GM13976 (cell line): ENCODE data around the gene GPR83.

Experiments
- DNase-seq: peaks from one replicate; pipeline ENCODE4 v3.0.0; 2012; ENCODE audit warnings: low spot score
- CTCF ChIP-seq: IDR thresholded peaks from 2 replicates; pipeline ENCODE4 v1.5.1; 2012; ENCODE audit warnings: borderline replicate concordance, mild to moderate bottlenecking; ENCODE audit not compliant: insufficient read depth; ENCODE audit errors: extremely low read depth, missing control alignments, control extremely low read depth
- in situ Hi-C: fragments of 300-500 bp; cut with MboI; formaldehyde crosslinking; loops from one replicate; pipeline ENCODE4 v1.12.0; 2022; ENCODE audit warnings: low sequenced_read_pairs, mixed read lengths, inconsistent platforms; ENCODE audit not compliant: unreplicated experiment

The GPR83 gene

GRCh38 chr11:94405062-94405833 lies 4.0 kb upstream of the GPR83 start:
- no peak for DNase-seq
- in situ Hi-C loops = no loop called here
- no peak for TF ChIP-seq CTCF

GRCh38 chr11:94402355-94402754 lies 1.1 kb upstream of the GPR83 start:
- DNase-seq = no peak
- in situ Hi-C loops = no loop called here
- no peak for TF ChIP-seq CTCF

GRCh38 chr11:94401773-94402265 lies 600 bp upstream of the GPR83 start:
- TF ChIP-seq CTCF = no peak
- in situ Hi-C loops = no loop called here

GRCh38 chr11:94400457-94400838 lies 771 bp downstream of the GPR83 start:
- DNase-seq = no peak
- TF ChIP-seq CTCF = no peak
- in situ Hi-C loops = no loop called here

More at GRCh38 chr11:94401773-94402265, 600 bp upstream of the GPR83 start:
- no peak for DNase-seq

- DNase-seq = no peak
- no peak for TF ChIP-seq CTCF
- in situ Hi-C loops = no loop called here
These were observed 1.2 kb downstream of the GPR83 start for GRCh38 chr11:94400050-94400449.

- no peak for TF ChIP-seq CTCF
- DNase-seq = no peak
- in situ Hi-C loops = no loop called here
These were observed 3.1 kb downstream of the GPR83 start for GRCh38 chr11:94398101-94398500.
